H1 (cell line): Measurements from ENCODE around the gene THAP12. TPM values are rescaled to one million over a fixed set of nuclear protein-coding genes. Genes with fewer than 3 reads are reported as not detected.

Experiments
- EZH2 ChIP-seq: fragments of 200-600 bp; sonication (generic); IDR thresholded peaks from 2 replicates; pipeline ENCODE4 v1.7.1; 2012; ENCODE audit warnings: low read depth, mild to moderate bottlenecking, moderate library complexity, low read length, inconsistent platforms; ENCODE audit not compliant: severe bottlenecking
- SIX5 ChIP-seq: IDR thresholded peaks from 2 replicates; pipeline ENCODE4 v1.6.1; 2011; ENCODE audit warnings: mild to moderate bottlenecking, low read depth, low read length
- polyA plus RNA-seq, 7 experiments: library from polyadenylated mRNA; depleted of rRNA in 3 of 7; stranded (reverse) in 5 of 7; unstranded in 2 of 7; fragments of >200 nt in 5 of 7; fragments of 200-250 nt in 2 of 7; gene quantifications; 1 replicate in 5 of 7; 2 replicates in 1 of 7; 4 replicates in 1 of 7; pipeline versions ENCODE4 v1.2.1 to v1.2.3, GENCODE V29; 2011 to 2013; ENCODE audit warnings: missing spikeins in 2 of 7, mixed read lengths in 2 of 7
- total RNA-seq: library from RNA; stranded (reverse); fragmentation: NEBNext Ultra II Directional; extraction: Animal tissue kit (Norgen Biotek cat#: 25700); gene quantifications from 2 replicates; pipeline ENCODE4 v1.2.1, GENCODE V29; 2021
- TF ChIP-seq, protein P1 (sequence below): fragments of 300-600 bp; sonication (generic); IDR thresholded peaks from 2 replicates; pipeline ENCODE4 v1.7.1; 2012; ENCODE audit warnings: low read length, moderate library complexity, mild to moderate bottlenecking, inconsistent platforms; ENCODE audit not compliant: insufficient replicate concordance

THAP12 gene
- total and polyA plus RNA-seq, 2 of the 8 experiments (the other 6 are each of a cell fraction or from before 2014, with no cell fraction given), result 12.0 to 39.9 TPM

DNA sequence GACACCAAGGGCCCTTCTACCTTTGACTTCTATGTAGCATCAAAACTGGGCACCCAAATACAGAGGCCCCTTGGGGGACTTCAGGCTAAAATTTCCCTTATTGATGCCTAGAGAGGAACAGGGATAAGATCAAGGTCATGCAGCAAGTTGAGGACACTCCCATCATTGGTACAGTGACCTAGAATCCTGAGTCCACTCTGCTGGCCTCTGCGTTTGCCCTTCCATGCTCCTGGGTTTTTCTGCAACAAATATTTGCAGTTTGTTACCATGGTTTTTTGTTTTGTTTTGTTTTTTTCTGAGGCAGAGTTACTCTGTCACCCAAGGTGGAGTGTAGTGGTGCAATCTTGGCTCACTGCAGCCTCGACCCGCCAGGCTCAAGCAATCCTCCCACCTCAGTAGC is 64.2 kb downstream of the THAP12 start (continued):
- TF ChIP-seq, protein P1, sequence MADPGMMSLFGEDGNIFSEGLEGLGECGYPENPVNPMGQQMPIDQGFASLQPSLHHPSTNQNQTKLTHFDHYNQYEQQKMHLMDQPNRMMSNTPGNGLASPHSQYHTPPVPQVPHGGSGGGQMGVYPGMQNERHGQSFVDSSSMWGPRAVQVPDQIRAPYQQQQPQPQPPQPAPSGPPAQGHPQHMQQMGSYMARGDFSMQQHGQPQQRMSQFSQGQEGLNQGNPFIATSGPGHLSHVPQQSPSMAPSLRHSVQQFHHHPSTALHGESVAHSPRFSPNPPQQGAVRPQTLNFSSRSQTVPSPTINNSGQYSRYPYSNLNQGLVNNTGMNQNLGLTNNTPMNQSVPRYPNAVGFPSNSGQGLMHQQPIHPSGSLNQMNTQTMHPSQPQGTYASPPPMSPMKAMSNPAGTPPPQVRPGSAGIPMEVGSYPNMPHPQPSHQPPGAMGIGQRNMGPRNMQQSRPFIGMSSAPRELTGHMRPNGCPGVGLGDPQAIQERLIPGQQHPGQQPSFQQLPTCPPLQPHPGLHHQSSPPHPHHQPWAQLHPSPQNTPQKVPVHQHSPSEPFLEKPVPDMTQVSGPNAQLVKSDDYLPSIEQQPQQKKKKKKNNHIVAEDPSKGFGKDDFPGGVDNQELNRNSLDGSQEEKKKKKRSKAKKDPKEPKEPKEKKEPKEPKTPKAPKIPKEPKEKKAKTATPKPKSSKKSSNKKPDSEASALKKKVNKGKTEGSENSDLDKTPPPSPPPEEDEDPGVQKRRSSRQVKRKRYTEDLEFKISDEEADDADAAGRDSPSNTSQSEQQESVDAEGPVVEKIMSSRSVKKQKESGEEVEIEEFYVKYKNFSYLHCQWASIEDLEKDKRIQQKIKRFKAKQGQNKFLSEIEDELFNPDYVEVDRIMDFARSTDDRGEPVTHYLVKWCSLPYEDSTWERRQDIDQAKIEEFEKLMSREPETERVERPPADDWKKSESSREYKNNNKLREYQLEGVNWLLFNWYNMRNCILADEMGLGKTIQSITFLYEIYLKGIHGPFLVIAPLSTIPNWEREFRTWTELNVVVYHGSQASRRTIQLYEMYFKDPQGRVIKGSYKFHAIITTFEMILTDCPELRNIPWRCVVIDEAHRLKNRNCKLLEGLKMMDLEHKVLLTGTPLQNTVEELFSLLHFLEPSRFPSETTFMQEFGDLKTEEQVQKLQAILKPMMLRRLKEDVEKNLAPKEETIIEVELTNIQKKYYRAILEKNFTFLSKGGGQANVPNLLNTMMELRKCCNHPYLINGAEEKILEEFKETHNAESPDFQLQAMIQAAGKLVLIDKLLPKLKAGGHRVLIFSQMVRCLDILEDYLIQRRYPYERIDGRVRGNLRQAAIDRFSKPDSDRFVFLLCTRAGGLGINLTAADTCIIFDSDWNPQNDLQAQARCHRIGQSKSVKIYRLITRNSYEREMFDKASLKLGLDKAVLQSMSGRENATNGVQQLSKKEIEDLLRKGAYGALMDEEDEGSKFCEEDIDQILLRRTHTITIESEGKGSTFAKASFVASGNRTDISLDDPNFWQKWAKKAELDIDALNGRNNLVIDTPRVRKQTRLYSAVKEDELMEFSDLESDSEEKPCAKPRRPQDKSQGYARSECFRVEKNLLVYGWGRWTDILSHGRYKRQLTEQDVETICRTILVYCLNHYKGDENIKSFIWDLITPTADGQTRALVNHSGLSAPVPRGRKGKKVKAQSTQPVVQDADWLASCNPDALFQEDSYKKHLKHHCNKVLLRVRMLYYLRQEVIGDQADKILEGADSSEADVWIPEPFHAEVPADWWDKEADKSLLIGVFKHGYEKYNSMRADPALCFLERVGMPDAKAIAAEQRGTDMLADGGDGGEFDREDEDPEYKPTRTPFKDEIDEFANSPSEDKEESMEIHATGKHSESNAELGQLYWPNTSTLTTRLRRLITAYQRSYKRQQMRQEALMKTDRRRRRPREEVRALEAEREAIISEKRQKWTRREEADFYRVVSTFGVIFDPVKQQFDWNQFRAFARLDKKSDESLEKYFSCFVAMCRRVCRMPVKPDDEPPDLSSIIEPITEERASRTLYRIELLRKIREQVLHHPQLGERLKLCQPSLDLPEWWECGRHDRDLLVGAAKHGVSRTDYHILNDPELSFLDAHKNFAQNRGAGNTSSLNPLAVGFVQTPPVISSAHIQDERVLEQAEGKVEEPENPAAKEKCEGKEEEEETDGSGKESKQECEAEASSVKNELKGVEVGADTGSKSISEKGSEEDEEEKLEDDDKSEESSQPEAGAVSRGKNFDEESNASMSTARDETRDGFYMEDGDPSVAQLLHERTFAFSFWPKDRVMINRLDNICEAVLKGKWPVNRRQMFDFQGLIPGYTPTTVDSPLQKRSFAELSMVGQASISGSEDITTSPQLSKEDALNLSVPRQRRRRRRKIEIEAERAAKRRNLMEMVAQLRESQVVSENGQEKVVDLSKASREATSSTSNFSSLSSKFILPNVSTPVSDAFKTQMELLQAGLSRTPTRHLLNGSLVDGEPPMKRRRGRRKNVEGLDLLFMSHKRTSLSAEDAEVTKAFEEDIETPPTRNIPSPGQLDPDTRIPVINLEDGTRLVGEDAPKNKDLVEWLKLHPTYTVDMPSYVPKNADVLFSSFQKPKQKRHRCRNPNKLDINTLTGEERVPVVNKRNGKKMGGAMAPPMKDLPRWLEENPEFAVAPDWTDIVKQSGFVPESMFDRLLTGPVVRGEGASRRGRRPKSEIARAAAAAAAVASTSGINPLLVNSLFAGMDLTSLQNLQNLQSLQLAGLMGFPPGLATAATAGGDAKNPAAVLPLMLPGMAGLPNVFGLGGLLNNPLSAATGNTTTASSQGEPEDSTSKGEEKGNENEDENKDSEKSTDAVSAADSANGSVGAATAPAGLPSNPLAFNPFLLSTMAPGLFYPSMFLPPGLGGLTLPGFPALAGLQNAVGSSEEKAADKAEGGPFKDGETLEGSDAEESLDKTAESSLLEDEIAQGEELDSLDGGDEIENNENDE, result no peak
- TF ChIP-seq SIX5 (no peak), EZH2 (no peak)
